Duodenal mucosa (tissue), 2 donors: ENCODE results near the gene NPIPA7.
"Not testable (repeated sequence)": the region's sequence is repeated elsewhere in the genome, so short reads cannot be mapped to it uniquely, and the experiment has no call there.

ENCODE experiments used
- H3K27ac ChIP-seq: one replicate; pipeline ENCODE4 v1.7.0; 2013; ENCODE audit warnings: low read depth, low read length
- H3K27me3 ChIP-seq, 2 donors: one replicate each; pipeline ENCODE4 v1.7.0; 2013; ENCODE audit warnings: low read length in 2 of 2, control low read depth in 1 of 2; ENCODE audit not compliant: insufficient read depth in 2 of 2, control insufficient read depth in 1 of 2
- H3K36me3 ChIP-seq, 2 donors: one replicate each; pipeline ENCODE4 v1.7.0; 2013; ENCODE audit warnings: low read length in 2 of 2, control low read depth in 1 of 2; ENCODE audit not compliant: insufficient read depth in 2 of 2, control insufficient read depth in 1 of 2
- H3K4me1 ChIP-seq, 2 donors: one replicate each; pipeline ENCODE4 v1.7.0; 2013; ENCODE audit warnings: low read length in 2 of 2, control low read depth in 1 of 2; ENCODE audit not compliant: insufficient read depth in 2 of 2, control insufficient read depth in 1 of 2
- H3K4me3 ChIP-seq, 2 donors: one replicate each; pipeline ENCODE4 v1.7.0; 2013; ENCODE audit warnings: low read length in 2 of 2, low read depth in 1 of 2
- H3K9ac ChIP-seq, 2 donors: one replicate each; pipeline ENCODE4 v1.7.0; 2013; ENCODE audit warnings: low read length in 2 of 2, low read depth in 1 of 2
- H3K9me3 ChIP-seq, 2 donors: one replicate each; pipeline ENCODE4 v1.7.0; 2013; ENCODE audit warnings: low read length in 2 of 2, control low read depth in 1 of 2; ENCODE audit not compliant: control insufficient read depth in 1 of 2

NPIPA7 gene

GRCh38 chr16:16417914-16418544 lies 39.1 kb downstream of the NPIPA7 start:
- not testable (repeated sequence) for H3K4me1 ChIP-seq, H3K9ac ChIP-seq, H3K27me3 ChIP-seq, H3K4me3 ChIP-seq, H3K9me3 ChIP-seq, H3K36me3 ChIP-seq, H3K27ac ChIP-seq

- H3K4me3 ChIP-seq, H3K9me3 ChIP-seq, H3K27ac ChIP-seq, H3K27me3 ChIP-seq, H3K4me1 ChIP-seq, H3K36me3 ChIP-seq, H3K9ac ChIP-seq: not testable (repeated sequence)
Observed at GRCh38 chr16:16420515-16420914, 41.6 kb downstream of the NPIPA7 start.

GRCh38 chr16:16425146-16425545 lies 46.2 kb downstream of the NPIPA7 start:
- not testable (repeated sequence) for H3K4me1 ChIP-seq, H3K9me3 ChIP-seq, H3K27ac ChIP-seq, H3K36me3 ChIP-seq, H3K4me3 ChIP-seq, H3K9ac ChIP-seq, H3K27me3 ChIP-seq

GRCh38 chr16:16431135-16431534 lies 52.2 kb downstream of the NPIPA7 start:
- H3K4me3 ChIP-seq, H3K9me3 ChIP-seq, H3K4me1 ChIP-seq, H3K36me3 ChIP-seq, H3K27ac ChIP-seq, H3K27me3 ChIP-seq, H3K9ac ChIP-seq: not testable (repeated sequence)

- not testable (repeated sequence) for H3K9me3 ChIP-seq, H3K27me3 ChIP-seq, H3K9ac ChIP-seq, H3K36me3 ChIP-seq, H3K27ac ChIP-seq, H3K4me1 ChIP-seq, H3K4me3 ChIP-seq
Observed at GRCh38 chr16:16434711-16435110, 55.8 kb downstream of the NPIPA7 start.

- not testable (repeated sequence) for H3K9ac ChIP-seq, H3K4me3 ChIP-seq, H3K9me3 ChIP-seq
Observed at GRCh38 chr16:16441401-16441800, 62.5 kb downstream of the NPIPA7 start.

More at GRCh38 chr16:16441401-16441800, 62.5 kb downstream of the NPIPA7 start:
- not testable (repeated sequence) for H3K27ac ChIP-seq, H3K4me1 ChIP-seq, H3K27me3 ChIP-seq, H3K36me3 ChIP-seq
